HG02852 (cell line): ENCODE results near the gene WNT1.

Experiments
- ATAC-seq: cut with Tn5 transposase; IDR thresholded peaks from one replicate; pipeline ENCODE4 v1.9.1; 2021; ENCODE audit warnings: mild to moderate bottlenecking, moderate library complexity; ENCODE audit not compliant: unreplicated experiment

The WNT1 gene

GRCh38 chr12:48960834-48961233 is 17.3 kb upstream of the WNT1 start:
- ATAC-seq = no peak

DNA sequence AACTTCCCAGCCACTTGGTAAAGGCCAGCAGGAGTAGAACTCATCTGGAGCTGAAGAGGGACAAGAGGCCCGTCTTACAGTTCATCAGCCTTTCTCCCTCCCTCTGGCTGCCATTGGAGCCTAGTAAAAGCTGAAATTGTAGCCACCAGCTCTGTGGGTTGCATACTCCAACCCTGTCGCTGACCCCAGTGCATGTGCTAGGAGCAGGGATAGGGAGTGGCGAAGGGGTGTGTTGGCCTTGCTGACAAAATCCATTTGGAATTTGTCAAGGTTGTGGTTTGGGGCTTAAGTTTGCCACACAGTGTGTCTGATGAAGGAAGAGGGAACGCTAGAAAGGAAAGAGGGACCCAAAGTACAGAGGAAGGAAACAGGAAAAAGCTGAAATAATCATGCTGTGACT is 16.8 kb upstream of the WNT1 start:
- ATAC-seq = no peak

DNA sequence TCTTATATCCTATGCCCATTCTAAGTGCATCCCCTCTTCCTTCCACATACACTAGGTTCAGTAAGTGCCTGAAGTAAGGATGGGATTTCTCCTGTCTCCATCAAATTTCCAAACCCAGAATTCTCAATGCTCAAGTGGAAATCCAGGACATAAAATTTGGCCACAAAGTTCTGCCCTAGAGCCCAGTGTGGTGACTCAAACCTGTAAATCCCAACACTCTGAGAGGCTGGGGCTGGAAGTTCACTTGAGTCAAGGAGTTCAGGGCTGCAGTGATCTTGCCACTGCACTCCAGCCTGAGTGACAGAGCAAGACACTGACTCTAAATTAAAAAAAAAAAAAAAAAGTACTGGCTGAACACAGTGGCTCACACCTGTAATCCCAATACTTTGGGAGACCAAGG is 16.3 kb upstream of the WNT1 start:
- ATAC-seq = no peak

DNA sequence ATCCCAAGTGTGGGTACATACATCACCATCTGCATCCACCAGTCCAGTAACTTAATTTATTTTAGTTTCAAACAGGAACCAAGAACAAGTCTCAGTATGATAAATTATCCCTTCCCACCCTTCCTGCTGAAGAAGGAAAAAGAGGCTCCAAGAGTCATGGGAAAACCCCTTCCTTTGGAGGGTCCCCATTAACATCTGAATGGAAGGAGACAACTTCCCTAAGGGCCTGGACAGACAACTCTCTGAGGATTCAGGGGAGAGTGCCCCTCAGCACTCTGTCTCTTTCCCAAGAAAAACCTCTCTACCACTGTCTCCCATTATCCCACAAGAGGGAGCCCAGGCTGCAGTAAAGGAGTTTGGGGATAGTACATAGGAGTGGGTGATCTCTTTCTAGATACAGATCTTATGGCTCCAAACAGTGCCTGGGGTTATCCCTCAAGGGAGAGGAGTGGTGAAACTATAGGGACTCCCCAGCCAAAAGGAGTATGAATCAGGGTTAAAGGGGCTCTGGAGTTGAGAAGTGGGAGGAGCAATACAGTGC is 12.8 kb upstream of the WNT1 start:
- ATAC-seq = no peak

DNA sequence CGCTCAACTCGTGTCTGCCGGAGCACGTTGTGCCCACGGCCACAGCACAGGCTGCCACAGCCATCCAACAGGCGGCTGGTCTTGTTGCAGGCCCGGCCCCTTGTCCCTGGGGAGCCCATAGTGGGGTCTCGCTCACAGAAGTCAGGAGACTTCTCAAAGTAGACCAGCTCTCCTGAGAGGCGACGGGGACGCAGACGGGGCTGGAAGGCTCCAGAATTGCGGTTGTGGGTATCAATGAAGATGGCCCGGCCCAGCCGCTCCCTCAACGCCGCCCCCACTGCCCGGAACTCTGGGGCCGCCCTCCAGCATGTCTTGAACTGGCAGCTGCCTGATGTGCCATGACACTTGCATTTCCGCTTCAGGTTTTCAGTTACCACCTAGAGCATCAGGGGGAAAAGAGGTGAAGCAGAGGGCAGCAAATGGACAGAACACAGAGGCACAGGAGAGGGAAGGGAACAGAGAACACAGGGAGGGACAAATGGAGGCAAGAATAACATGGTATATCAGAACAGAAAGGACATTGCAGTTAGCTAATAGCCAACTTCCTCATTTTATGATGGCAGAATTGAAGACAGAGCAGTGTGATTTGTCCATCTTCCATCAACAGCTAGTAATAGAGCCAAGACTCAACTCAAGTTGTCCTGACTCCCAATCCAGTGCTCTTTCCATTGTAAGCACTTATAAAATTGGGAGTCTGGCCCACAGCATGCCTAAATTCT is 11.8 kb upstream of the WNT1 start:
- no peak for ATAC-seq

- ATAC-seq = no peak
Measured at GRCh38 chr12:48967991-48968390, 10.1 kb upstream of the WNT1 start.

DNA sequence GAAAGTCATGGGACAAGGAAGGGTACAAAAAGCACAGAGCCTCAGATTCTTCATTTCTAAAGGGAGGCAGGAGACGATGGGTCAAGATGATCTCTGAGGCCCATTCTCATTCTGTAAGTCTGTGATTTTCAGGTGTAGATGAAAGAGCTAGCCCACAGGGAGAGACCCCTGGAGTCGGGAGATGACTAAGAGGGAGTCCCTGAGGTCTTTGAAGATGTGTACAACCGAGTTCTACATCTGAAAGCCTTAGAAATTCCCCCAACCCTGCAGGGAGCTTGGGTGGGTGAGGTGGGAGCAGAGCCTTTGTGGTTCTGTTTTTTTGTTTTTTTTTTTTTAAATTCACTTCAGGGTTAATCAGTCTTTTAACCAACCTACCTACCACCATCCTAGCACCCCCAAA is 9.7 kb upstream of the WNT1 start:
- no peak for ATAC-seq

- ATAC-seq = no peak
Measured at GRCh38 chr12:48969160-48969771, 8.9 kb upstream of the WNT1 start.

- ATAC-seq = no peak
Measured at GRCh38 chr12:48969833-48970701, 8.1 kb upstream of the WNT1 start.

GRCh38 chr12:48970702-48971334 is 7.3 kb upstream of the WNT1 start:
- ATAC-seq = no peak

DNA sequence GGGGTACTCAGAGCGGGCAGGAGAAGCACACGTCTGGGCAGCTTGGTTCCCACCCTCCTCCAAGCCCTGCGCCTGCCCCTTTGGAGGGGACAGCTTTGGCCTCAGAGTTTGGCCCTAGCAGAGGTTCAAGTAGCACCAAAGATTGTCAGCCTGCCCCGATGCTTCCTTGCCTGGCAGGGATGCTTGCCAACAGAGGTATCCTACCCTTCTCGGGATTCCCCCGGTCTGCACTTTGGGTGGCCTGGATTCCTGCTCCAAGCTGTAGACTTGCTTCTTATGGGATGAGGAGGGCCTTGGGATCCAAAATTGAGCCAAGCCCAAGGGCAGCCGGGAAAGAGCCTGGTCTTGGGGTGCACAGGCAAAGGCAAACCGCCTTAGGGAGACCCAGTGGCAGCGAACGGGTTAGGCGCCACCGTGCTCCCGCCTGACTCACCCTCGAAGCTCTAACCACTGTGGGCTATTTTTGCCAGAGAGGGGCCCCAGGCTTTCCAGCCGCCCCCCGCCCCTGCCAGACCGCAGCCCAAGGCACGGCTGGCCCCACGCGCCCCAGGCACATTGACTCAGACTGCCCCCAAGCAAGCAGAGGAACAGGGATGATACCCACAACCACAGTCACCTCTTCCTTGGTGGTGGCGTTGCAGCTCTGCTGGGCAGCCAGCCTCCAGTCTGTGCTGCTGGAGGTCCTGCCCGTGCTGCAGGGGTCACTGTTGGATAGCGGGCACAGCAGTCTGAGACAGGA is 5.7 kb upstream of the WNT1 start:
- no peak for ATAC-seq

DNA sequence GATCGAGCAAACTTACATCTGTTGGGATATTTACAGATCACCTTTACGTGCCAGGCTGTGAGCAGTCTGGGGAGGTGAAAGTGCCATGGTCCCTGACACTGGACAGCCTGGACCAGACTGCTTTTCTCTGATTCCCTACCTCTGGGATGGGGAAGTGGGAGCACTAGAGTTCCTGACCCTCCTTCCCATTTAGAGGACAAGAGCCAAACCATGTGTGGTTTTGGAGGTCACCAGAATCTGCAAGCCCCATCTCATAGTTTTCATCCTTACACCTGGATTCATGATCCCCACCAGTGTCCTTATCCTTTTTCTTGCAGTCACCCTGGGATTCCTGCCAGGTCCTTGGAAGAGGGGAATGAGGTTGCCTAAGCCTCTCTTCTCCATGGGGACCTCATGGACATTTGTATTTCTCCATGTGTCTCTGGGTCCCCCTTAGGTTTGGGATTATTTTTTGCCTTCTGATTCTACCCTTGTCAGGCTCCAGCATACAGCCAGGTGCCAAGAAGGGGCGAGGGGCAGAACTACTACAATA is 5.1 kb upstream of the WNT1 start:
- ATAC-seq = no peak

- no peak for ATAC-seq
Measured at GRCh38 chr12:48973531-48973930, 4.6 kb upstream of the WNT1 start.

- ATAC-seq = no peak
Measured at GRCh38 chr12:48973941-48974673, 4.0 kb upstream of the WNT1 start.

DNA sequence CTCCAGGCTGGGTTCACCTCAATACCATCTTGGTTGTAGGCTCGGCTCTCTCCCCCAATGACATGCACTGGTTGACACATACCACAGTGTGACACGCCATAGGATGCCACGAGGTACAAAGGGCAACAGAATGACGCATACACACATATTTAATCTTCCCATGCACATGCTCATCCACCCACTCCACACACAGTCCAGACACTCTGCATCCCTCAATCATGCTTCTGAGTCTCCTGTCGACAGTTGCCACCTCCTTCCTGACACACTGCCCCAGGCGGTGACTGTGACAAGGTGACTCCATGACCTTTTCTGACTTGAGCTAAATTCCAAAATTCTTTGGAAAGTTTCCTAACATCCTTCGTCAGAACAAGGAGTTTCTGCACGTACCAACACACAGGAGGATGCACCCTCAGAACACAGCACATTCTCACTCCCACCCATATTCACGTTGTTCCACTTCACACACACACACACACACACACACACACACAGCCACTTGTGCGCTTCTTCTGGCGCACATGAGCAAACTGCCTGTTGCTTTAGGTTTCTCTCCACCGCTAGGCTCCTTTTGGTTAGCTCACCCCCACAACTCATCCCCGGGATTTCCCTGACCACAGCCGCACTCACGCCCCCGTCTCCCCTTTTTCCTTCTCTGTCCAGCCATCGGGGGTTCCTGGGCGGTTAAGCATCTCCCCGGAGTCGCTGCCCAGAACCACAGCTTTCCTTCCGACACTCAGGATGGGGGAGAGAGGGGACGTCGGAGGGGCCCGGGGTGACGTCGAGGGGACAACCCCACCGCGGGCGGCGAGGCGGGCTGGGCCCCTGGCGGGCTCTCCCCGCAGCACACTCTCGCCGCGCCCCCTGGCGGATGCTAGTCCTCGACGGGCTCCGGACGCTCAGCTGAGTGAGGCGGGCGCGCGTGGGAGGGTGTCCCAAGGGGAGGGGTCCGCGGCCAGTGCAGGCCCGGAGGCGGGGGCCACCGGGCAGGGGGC is 536 bp upstream of the WNT1 start:
- ATAC-seq = peak; percentile 67

- ATAC-seq = no peak
Measured at GRCh38 chr12:48978741-48979601, 849 bp downstream of the WNT1 start.

GRCh38 chr12:48979602-48980388 is 1.7 kb downstream of the WNT1 start:
- ATAC-seq = no peak
